Measurements from ENCODE around the gene RB1.

The RB1 gene

GRCh38 chr13:48526286-48526685, 222.7 kb downstream of the RB1 start:
- no peak for DNase-seq (ENCODE audit: low read depth in 1 of 2, low spot score in 1 of 2)

- no peak for DNase-seq (ENCODE audit: low read depth in 1 of 2, low spot score in 1 of 2)
Measured at GRCh38 chr13:48527955-48528354, 224.4 kb downstream of the RB1 start.

- DNase-seq (ENCODE audit: low read depth in 1 of 2, low spot score in 1 of 2), result no peak
Measured at GRCh38 chr13:48528720-48529119, 225.2 kb downstream of the RB1 start.

- DNase-seq (ENCODE audit: low read depth in 1 of 2, low spot score in 1 of 2), result no peak
Measured at GRCh38 chr13:48530833-48531232, 227.3 kb downstream of the RB1 start.
